HEK293T (cell line): ENCODE measurements around the gene HGF.

Source experiments
- ARNT ChIP-seq: fragments of 450-650 bp; IDR thresholded peaks from 2 replicates; pipeline ENCODE4 v1.6.1; 2017; ENCODE audit warnings: mild to moderate bottlenecking
- BHLHE40 ChIP-seq: fragments of 450-650 bp; IDR thresholded peaks from 2 replicates; pipeline ENCODE4 v1.6.1; 2016; ENCODE audit warnings: mild to moderate bottlenecking, moderate library complexity, borderline replicate concordance
- CTBP1 ChIP-seq: fragments of 450-650 bp; IDR thresholded peaks from 2 replicates; pipeline ENCODE4 v1.6.1; 2016; ENCODE audit warnings: borderline replicate concordance
- ELF4 ChIP-seq: fragments of 450-650 bp; IDR thresholded peaks from 2 replicates; pipeline ENCODE4 v1.6.1; 2017; ENCODE audit warnings: antibody characterized with exemption
- FOXA1 ChIP-seq: fragments of 450-650 bp; IDR thresholded peaks from 2 replicates; pipeline ENCODE4 v1.6.1; 2016; ENCODE audit warnings: mild to moderate bottlenecking
- FOXK2 ChIP-seq: fragments of 450-650 bp; IDR thresholded peaks from 2 replicates; pipeline ENCODE4 v1.6.1; 2016; ENCODE audit warnings: mild to moderate bottlenecking
- FOXM1 ChIP-seq: fragments of 450-650 bp; IDR thresholded peaks from 2 replicates; pipeline ENCODE4 v1.6.1; 2017; ENCODE audit warnings: mild to moderate bottlenecking, borderline replicate concordance
- LEF1 ChIP-seq: fragments of 450-650 bp; IDR thresholded peaks from 2 replicates; pipeline ENCODE4 v1.6.1; 2017; ENCODE audit warnings: mild to moderate bottlenecking, borderline replicate concordance
- SP1 ChIP-seq: fragments of 450-650 bp; IDR thresholded peaks from 2 replicates; pipeline ENCODE4 v1.6.1; 2017
- TARDBP ChIP-seq: fragments of 450-650 bp; IDR thresholded peaks from 2 replicates; pipeline ENCODE4 v1.6.1; 2016
- ZNF384 ChIP-seq: fragments of 450-650 bp; IDR thresholded peaks from 2 replicates; pipeline ENCODE4 v1.6.1; 2016

- TF ChIP-seq ARNT (no peak), CTBP1 (no peak), TARDBP (no peak), SP1 (no peak), FOXM1 (no peak), ELF4 (no peak), BHLHE40 (no peak), LEF1 (no peak), ZNF384 (no peak), FOXK2 (no peak), FOXA1 (no peak)
Measured at GRCh38 chr7:81676813-81677212, 93.0 kb downstream of the HGF start.
